H1 (cell line): ENCODE data around the gene TSEN2. TPM values are rescaled to one million over a fixed set of nuclear protein-coding genes. Genes with fewer than 3 reads are reported as not detected.

ENCODE experiments used
- NRF1 ChIP-seq: IDR thresholded peaks from 2 replicates; pipeline ENCODE4 v1.6.1; 2011; ENCODE audit warnings: mild to moderate bottlenecking, low read depth, low read length, improper control_type of control experiment
- RAD21 ChIP-seq, 2 experiments: IDR thresholded peaks in 1 of 2; conservative IDR thresholded peaks in 1 of 2; 2 replicates each; pipeline ENCODE4 v1.6.1; 2011; ENCODE audit warnings: low read depth in 2 of 2, low read length in 2 of 2, improper control_type of control experiment in 1 of 2, inconsistent platforms in 1 of 2, mild to moderate bottlenecking in 1 of 2, moderate library complexity in 1 of 2
- SIRT6 ChIP-seq: IDR thresholded peaks from one replicate; pipeline ENCODE4 v1.7.1; 2012; ENCODE audit warnings: low read length, inconsistent platforms
- TBP ChIP-seq: IDR thresholded peaks from 2 replicates; pipeline ENCODE4 v1.6.1; 2011; ENCODE audit warnings: low read depth, low read length, improper control_type of control experiment
- YY1 ChIP-seq: IDR thresholded peaks from 2 replicates; pipeline ENCODE4 v1.6.1; 2011; ENCODE audit warnings: low read depth, mild to moderate bottlenecking, low read length
- polyA plus RNA-seq, 7 experiments: library from polyadenylated mRNA; depleted of rRNA in 3 of 7; stranded (reverse) in 5 of 7; unstranded in 2 of 7; fragments of >200 nt in 5 of 7; fragments of 200-250 nt in 2 of 7; gene quantifications; 1 replicate in 5 of 7; 2 replicates in 1 of 7; 4 replicates in 1 of 7; pipeline versions ENCODE4 v1.2.1 to v1.2.3, GENCODE V29; 2011 to 2013; ENCODE audit warnings: missing spikeins in 2 of 7, mixed read lengths in 2 of 7
- total RNA-seq: library from RNA; stranded (reverse); fragmentation: NEBNext Ultra II Directional; extraction: Animal tissue kit (Norgen Biotek cat#: 25700); gene quantifications from 2 replicates; pipeline ENCODE4 v1.2.1, GENCODE V29; 2021
- TF ChIP-seq, protein P1 (sequence below): fragments of 300-600 bp; sonication (generic); IDR thresholded peaks from 2 replicates; pipeline ENCODE4 v1.7.1; 2012; ENCODE audit warnings: low read length, moderate library complexity, mild to moderate bottlenecking, inconsistent platforms; ENCODE audit not compliant: insufficient replicate concordance

TSEN2 gene
- total and polyA plus RNA-seq, 2 of the 8 experiments (the other 6 are each of a cell fraction or from before 2014, with no cell fraction given) = 16.1 to 22.4 TPM

DNA sequence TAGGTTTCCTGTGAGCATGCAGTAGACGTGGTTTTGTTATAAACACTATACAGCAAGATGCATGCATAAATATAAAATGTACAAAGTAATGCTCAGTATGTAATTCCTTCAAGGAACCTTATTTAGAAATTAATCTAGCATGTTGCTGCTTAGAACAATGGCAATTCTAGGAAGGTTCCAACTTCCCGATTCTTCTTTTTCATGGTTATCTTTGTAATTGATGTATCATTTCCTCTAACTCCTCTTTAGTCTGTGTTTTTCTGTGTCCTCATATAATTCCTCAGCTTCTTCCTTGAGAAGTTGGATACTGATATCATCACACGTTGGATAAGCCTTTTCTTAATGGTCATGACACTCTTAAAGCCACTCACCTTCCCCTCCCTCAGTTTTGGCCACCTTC, 3.5 kb downstream of the TSEN2 start (continued):
- TF ChIP-seq, protein P1, sequence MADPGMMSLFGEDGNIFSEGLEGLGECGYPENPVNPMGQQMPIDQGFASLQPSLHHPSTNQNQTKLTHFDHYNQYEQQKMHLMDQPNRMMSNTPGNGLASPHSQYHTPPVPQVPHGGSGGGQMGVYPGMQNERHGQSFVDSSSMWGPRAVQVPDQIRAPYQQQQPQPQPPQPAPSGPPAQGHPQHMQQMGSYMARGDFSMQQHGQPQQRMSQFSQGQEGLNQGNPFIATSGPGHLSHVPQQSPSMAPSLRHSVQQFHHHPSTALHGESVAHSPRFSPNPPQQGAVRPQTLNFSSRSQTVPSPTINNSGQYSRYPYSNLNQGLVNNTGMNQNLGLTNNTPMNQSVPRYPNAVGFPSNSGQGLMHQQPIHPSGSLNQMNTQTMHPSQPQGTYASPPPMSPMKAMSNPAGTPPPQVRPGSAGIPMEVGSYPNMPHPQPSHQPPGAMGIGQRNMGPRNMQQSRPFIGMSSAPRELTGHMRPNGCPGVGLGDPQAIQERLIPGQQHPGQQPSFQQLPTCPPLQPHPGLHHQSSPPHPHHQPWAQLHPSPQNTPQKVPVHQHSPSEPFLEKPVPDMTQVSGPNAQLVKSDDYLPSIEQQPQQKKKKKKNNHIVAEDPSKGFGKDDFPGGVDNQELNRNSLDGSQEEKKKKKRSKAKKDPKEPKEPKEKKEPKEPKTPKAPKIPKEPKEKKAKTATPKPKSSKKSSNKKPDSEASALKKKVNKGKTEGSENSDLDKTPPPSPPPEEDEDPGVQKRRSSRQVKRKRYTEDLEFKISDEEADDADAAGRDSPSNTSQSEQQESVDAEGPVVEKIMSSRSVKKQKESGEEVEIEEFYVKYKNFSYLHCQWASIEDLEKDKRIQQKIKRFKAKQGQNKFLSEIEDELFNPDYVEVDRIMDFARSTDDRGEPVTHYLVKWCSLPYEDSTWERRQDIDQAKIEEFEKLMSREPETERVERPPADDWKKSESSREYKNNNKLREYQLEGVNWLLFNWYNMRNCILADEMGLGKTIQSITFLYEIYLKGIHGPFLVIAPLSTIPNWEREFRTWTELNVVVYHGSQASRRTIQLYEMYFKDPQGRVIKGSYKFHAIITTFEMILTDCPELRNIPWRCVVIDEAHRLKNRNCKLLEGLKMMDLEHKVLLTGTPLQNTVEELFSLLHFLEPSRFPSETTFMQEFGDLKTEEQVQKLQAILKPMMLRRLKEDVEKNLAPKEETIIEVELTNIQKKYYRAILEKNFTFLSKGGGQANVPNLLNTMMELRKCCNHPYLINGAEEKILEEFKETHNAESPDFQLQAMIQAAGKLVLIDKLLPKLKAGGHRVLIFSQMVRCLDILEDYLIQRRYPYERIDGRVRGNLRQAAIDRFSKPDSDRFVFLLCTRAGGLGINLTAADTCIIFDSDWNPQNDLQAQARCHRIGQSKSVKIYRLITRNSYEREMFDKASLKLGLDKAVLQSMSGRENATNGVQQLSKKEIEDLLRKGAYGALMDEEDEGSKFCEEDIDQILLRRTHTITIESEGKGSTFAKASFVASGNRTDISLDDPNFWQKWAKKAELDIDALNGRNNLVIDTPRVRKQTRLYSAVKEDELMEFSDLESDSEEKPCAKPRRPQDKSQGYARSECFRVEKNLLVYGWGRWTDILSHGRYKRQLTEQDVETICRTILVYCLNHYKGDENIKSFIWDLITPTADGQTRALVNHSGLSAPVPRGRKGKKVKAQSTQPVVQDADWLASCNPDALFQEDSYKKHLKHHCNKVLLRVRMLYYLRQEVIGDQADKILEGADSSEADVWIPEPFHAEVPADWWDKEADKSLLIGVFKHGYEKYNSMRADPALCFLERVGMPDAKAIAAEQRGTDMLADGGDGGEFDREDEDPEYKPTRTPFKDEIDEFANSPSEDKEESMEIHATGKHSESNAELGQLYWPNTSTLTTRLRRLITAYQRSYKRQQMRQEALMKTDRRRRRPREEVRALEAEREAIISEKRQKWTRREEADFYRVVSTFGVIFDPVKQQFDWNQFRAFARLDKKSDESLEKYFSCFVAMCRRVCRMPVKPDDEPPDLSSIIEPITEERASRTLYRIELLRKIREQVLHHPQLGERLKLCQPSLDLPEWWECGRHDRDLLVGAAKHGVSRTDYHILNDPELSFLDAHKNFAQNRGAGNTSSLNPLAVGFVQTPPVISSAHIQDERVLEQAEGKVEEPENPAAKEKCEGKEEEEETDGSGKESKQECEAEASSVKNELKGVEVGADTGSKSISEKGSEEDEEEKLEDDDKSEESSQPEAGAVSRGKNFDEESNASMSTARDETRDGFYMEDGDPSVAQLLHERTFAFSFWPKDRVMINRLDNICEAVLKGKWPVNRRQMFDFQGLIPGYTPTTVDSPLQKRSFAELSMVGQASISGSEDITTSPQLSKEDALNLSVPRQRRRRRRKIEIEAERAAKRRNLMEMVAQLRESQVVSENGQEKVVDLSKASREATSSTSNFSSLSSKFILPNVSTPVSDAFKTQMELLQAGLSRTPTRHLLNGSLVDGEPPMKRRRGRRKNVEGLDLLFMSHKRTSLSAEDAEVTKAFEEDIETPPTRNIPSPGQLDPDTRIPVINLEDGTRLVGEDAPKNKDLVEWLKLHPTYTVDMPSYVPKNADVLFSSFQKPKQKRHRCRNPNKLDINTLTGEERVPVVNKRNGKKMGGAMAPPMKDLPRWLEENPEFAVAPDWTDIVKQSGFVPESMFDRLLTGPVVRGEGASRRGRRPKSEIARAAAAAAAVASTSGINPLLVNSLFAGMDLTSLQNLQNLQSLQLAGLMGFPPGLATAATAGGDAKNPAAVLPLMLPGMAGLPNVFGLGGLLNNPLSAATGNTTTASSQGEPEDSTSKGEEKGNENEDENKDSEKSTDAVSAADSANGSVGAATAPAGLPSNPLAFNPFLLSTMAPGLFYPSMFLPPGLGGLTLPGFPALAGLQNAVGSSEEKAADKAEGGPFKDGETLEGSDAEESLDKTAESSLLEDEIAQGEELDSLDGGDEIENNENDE = no peak
- TF ChIP-seq TBP (no peak), SIRT6 (no peak), YY1 (no peak), NRF1 (no peak), RAD21 (IDR thresholded peaks at IDR 0.05 in 1 of 2, conservative IDR thresholded peaks at IDR 0.05 in 1 of 2; ENCODE audit: low read depth in 2 of 2, low read length in 2 of 2) (no peak)
